HG03575 (cell line): ENCODE results near the gene EIF4G3.
"Not testable (repeated sequence)": the region's sequence is repeated elsewhere in the genome, so short reads cannot be mapped to it uniquely, and the experiment has no call there.

ENCODE experiments used
- ATAC-seq: cut with Tn5 transposase; IDR thresholded peaks from one replicate; pipeline ENCODE4 v1.9.1; 2021; ENCODE audit not compliant: unreplicated experiment, insufficient number of reproducible peaks, low FRiP score; ENCODE audit errors: extremely low read depth

Gene EIF4G3

GRCh38 chr1:21176586-21177555 is at the start of gene EIF4G3:
Gene EIF4G3, minus strand, starts transcription at chr1:21176897. Its CDS starts 174,155 bp downstream, at chr1:21002742.
- peak; percentile 84 for ATAC-seq

DNA sequence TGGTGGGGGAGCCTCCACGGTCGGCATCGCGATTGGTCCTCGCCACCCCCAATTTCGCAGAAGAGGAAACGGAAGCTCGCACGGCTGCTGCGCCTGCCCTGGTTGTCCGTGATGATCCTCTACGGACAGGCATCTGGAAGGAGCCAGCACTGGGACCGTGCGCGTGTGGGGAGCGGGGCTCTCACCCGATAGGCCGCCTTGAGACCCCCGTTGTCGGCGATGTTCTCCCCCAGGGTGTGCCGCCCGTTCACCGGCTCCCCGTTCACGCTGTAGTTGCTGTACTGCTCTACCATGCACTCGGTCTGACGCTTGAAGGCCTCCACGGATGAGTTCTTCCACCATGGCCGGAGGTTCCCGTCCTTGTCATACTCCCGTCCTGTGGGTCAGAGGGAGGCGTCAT is 48.4 kb upstream of the EIF4G3 start:
- ATAC-seq, result no peak

DNA sequence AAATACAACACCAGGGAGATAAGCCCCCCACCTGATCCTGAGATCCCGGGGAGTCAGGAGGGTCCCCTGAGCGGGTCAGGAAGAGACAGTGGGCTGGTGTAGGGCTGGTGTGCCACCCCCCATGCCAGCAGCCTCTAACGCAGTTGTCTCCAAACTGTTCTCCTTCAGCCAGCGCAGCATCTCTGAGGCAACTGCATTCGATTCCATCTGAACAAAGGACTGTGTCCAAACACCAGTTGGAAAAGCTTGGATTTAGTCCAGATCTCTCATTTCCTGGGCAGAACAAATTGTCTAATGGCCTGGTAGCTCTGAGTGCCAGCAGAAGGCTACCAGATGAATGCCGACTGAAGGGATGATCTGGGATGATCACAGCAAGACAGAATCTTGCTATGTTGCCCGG is 44.1 kb upstream of the EIF4G3 start:
- ATAC-seq, result no peak

DNA sequence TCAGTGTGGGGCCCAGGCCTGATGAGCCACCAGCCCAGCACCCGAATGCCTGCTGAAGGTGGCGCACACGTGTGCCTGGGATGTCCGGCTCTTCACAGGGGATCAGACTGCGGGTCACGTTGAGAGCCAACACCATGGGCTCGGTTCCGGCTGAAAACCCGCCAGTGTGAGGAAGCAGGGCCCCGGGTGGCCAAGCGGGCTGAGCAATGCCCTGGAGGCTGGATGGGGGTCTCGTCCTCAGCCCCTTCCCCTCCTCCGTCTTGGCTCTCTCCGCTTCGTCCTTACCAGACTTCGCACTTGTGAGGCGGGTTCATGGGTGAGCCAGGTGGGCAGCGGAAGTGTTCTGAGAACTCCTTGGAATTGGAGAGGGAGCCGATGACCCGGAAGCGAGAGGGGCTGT is 43.0 kb upstream of the EIF4G3 start:
- ATAC-seq, result no peak

- no peak for ATAC-seq
Measured at GRCh38 chr1:21217812-21218596, 41.3 kb upstream of the EIF4G3 start.

DNA sequence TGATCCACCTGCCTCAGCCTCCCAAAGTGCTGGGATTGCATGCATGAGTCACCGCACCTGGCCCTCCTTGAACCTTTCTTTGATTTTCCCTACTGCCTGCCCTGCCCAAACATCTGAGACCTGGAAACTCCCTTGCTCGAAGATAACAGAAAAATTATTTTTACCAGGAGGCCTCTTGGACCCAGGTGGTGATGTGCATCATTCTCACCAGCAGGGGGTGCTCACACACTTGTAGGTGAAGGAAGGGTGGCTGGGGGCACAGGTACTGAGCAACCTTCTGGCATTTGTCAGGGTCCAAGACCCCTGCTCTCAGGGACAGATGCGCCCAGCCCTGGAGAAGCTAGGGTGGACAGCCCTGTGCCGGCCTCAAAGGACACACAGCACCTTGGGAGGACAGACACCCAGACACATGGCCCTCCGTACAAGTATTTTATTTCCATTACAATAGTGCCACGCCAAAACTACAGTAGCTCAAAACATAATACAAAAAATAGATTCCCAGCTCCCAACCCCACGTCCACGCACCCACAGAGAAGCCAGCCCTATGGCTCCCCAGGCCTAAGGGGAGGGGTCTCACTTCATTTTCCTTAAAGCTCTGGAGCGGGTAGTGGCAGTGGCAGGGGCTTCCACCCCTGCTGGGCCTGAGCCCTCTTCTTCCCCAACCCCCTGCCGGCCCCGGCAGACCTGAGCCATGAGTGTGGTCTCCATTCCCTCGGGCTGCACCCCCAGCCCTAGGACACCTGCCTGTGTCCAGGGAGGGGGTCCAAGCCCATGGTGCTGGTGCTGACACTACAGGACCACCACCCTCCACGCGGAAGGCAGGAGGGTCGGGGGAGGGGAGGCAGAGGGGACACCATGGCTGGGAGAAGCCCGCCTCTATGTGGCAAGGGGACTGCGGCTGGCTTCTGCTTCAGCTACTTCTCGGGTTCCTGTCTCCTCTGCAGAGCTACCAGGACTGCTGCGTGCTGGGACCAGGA is 40.4 kb upstream of the EIF4G3 start:
- no peak for ATAC-seq

- no peak for ATAC-seq
Measured at GRCh38 chr1:21212126-21212525, 35.4 kb upstream of the EIF4G3 start.

GRCh38 chr1:21208137-21208700 is 31.5 kb upstream of the EIF4G3 start:
- ATAC-seq, result not testable (repeated sequence)

GRCh38 chr1:21206117-21206516 is 29.4 kb upstream of the EIF4G3 start:
- ATAC-seq, result no peak

GRCh38 chr1:21205416-21205815 is 28.7 kb upstream of the EIF4G3 start:
- ATAC-seq, result no peak

- ATAC-seq, result no peak
Measured at GRCh38 chr1:21201650-21202049, 25.0 kb upstream of the EIF4G3 start.

GRCh38 chr1:21201238-21201637 is 24.5 kb upstream of the EIF4G3 start:
- not testable (repeated sequence) for ATAC-seq

DNA sequence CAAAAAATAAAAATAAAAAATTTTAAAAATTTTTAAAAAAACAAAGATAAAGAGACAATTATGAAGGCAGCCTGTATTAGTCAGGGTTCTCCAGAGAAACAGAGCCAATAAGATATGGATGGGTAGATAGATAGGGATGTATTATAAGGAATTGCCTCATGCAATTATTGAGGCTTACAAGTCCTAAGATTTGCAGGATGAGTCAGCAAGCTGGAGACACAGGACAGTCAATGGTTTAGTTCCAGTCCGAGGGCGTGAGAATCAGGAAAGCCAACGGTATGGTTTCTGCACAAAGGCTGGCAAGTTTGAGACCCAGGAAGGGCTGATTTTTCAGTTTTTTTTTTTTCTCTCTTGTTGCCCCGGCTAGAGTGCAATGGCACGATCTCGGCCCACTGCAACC is 24.1 kb upstream of the EIF4G3 start:
- no peak for ATAC-seq

GRCh38 chr1:21198929-21199328 is 22.2 kb upstream of the EIF4G3 start:
- ATAC-seq, result no peak

DNA sequence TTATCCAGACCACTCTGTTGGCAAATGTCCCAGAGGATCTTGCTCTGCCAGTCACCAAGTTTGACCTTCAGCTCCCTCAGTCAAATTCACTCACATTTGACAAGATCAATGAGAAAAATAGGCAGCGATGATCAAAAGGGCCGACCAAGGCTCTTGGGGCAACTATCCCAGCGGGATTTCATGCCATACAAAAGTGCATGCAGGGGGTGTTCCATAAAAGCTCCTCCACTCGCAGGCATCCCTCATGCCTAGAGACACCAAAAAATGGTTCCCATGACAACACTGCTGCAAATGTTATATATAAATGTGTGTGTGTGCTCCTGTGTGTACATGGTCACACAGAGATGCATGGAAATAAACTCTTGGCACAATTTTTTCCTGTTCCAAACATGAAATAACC is 16.2 kb upstream of the EIF4G3 start:
- ATAC-seq, result no peak

GRCh38 chr1:21192284-21192683 is 15.6 kb upstream of the EIF4G3 start:
- ATAC-seq, result no peak

DNA sequence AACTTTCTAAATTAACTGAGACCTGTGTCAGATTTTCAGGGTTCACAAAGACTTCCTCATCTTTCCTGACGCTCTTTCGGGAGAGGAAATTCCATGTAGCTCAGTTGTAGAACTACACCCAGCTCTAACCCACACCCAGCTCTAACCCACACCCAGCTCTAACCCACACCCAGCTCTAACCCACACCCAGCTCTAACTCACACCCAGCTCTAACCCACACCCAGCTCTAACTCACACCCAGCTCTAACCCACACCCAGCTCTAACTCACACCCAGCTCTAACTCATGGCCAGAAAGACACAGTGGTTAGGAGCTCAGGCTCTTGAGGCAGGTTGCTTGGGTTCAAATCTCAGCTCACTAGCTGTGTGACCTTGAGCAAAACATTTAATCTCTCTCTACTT is 14.1 kb upstream of the EIF4G3 start:
- ATAC-seq, result not testable (repeated sequence)

DNA sequence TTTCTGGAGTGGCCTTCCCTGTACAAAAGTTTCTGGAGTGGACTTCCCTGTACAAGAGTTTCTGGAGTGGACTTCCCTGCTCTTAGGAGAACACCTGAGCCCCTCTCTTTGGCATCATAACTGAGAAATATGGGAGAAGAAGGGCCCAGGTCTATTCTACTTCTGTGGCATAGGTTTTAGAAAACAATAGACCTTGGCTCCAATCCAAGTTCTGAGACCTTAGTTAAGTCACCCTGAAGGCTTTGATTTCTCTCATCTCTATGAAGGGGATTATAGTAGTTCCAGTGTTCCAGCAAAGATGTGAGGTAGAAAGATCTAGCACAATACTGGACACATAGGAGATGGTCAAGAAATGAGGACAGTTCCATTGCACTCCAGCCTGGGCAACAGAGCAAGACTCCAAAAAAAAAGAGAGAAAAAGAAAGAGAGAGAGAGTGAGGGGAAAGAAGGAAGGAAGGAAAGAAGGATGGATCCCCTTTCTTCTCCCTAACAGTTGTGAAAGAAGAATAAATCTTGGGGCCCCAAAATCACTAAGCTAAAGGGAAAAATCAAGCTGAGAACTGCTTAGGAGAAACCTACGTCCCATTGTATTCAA is 13.3 kb upstream of the EIF4G3 start:
- ATAC-seq, result no peak
